ELF-1 (cell line): ENCODE results near the gene RNU6-9.
A peak's percentile ranks its signal among the peaks of the same experiment; 100 is the strongest.
"Not testable (repeated sequence)": the region's sequence is repeated elsewhere in the genome, so short reads cannot be mapped to it uniquely, and the experiment has no call there.

ENCODE experiments used
- DNase-seq: peaks from one replicate; pipeline ENCODE4 v3.0.0-alpha.2; 2016; ENCODE audit warnings: low read depth, low spot score

RNU6-9 gene

DNA sequence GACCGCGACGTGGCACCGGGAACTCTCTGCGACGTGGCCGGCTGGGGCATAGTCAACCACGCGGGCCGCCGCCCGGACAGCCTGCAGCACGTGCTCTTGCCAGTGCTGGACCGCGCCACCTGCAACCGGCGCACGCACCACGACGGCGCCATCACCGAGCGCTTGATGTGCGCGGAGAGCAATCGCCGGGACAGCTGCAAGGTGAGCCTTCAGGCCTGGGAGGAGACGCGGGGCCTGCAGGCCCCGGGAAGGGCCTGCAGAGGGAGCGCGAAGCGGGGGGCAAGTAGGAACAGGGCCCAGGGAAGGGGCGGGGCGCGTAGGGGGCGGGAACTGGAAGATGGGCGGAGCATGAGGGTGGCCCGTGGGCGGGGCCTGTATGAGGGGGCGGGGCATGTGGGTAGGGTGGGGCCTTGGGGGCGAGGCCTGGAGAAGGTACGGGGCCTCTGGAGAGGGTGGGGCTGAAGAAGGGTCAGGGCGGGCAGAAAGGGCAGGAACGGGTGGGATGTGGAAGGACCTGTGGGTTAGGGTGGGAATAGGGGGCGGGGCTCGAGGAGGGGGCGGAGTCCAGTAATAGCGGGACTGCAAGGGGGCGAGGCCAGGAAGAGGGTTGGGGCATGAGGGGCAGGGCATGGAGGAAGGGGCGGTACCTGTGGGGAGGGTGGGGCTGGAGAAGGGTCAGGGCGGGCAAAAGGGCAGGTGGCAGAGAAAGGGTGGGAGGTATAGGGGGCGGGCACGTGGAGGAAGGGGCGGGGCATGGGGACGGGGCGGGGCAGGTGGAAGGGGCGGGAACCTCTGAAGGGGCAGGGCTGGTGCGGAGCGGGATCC lies 31.3 kb upstream of the RNU6-9 start:
- peak; percentile 94 for DNase-seq

DNA sequence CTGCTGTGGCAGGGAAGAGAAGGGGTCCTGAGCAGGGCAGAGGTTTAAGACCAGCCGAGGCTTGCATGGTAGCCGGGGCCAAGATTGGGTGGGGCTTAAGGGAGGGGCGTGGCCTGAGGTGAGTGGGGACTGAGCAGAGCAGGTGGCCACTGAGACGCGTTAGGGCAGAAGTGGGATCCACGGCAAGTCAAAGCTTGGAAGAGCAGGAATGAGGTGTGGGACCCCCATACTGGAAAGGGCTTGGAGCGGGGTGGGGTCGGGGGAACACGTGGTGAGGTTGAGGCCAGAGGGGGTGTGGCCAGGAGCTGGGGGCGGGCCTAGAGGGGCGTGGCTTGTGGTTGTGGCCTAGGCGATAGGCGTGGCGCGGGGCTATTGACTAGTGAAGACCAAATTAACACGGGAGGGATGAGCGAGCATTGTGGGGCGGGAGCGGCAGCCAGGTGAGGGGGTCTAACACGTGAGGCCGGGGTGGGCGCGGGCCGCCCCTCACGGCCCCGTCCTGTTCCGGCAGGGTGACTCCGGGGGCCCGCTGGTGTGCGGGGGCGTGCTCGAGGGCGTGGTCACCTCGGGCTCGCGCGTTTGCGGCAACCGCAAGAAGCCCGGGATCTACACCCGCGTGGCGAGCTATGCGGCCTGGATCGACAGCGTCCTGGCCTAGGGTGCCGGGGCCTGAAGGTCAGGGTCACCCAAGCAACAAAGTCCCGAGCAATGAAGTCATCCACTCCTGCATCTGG lies 30.5 kb upstream of the RNU6-9 start:
- DNase-seq, result peak; percentile 85

DNA sequence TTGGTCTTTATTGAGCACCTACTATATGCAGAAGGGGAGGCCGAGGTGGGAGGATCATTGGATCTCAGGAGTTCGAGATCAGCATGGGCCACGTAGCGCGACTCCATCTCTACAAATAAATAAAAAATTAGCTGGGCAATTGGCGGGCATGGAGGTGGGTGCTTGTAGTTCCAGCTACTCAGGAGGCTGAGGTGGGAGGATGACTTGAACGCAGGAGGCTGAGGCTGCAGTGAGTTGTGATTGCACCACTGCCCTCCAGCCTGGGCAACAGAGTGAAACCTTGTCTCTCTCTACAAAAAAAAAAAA lies 30.0 kb upstream of the RNU6-9 start:
- no peak for DNase-seq

DNA sequence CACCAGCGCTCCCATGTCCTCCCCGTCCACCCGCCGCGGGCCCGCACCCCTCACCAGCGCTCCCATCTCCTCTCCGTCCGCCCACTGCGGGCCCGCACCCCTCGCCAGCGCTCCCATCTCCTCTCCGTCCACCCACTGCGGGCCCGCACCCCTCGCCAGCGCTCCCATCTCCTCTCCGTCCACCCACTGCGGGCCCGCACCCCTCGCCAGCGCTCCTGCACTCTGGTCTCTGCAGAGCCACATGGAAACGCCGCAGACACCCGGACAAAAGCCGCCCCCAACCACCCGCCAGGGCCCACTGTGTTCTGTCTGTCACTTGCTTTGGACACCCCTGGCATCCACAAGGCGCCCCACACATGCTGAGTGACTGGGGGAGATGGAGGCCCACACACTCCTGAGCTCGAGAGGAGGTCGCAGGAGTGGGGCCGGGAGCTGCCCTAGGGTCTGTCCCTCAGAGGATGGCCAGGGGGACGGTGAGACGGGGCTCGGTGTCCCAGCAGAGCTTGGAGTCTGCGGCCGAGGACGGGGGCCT lies 26.4 kb upstream of the RNU6-9 start:
- no peak for DNase-seq

DNA sequence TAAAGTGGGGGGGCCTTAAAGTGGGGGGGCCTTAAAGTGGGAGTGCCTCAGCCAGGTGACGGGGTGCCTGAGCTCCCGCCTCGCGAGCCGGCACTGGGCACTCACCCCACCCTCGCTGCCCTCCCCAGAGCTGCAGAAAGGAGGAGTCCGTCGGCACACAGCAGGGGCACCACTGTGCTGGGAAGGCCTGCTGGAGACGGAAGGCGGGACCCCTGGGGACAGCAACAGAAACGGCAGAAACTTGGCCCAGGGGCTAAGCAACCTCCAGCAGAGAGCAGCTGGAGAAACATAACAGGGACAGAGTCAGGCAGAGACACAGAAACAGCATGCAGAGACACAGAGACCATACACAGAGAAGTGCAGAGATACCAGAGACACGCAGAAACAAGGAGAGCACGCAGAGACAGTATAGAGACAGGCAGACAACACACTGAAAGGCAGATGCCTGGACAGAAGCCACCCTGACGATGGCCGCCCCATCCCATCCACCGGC lies 25.9 kb upstream of the RNU6-9 start:
- peak; percentile 74 for DNase-seq

DNA sequence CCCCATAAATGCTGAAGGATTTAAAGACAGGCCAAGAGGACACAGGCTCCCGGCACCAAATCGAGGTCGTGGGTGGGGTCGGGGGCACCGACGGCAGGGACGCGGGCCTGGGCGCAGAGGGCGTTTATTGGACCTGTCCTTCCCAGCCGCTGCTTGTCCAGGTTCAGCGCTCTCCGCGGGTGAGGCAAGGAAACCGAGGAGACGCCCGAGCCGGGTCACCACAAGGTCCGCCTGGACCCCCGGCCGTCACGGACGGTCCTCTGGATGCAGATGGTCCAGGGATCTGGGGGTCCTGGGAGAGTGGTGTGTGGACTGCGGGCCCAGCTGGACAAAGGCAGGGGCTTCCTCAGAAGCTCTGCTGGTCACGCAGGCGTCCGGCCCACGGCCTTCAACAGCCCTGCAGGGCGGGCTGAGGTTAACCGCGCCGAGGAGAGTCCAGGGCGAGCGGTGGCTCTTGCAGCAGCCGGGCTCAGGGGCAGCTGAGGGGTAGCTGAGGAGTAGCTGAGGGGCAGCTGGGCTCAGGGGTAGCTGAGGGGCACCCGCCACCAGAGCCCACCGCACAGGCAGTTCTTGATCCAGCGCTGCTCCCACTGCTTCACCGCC lies 25.3 kb upstream of the RNU6-9 start:
- no peak for DNase-seq

DNA sequence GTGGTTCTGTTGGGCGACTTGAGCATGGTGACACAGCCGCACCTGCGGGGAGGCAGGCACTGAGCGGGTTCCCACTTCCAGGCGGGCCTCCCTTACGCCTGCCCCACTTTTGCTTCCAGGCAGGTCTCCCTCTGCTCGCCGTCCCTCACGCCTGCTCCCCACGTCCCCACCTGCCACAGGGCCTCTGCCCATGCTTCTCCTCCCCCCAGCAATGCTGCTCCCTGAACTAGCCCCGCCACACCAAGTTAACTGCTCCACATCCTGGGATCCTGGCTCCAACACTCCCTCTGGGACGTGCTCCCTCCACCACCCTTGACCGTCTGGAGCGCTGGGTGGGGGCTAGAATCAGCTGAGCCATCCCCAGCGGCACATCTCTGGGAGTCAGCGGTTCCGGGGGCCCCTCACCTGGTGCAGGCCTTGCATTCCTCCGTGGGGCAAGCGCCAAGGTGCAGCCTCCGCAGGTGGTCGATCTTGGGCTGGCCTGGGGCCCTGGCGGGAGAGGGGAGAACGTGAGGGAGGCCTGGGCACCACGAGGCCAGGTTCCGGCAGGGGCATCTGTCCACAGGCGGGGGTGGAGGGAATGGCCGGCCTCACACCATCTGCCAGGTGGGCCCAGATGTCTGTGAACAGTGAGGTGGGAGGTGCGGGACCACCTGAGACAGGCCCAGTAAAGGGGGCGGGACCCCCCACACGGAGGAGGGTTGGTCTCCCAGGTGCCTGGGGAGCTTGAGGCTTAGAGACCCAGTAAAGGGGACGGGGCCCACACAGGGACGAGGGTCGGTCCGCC lies 24.6 kb upstream of the RNU6-9 start:
- no peak for DNase-seq

DNA sequence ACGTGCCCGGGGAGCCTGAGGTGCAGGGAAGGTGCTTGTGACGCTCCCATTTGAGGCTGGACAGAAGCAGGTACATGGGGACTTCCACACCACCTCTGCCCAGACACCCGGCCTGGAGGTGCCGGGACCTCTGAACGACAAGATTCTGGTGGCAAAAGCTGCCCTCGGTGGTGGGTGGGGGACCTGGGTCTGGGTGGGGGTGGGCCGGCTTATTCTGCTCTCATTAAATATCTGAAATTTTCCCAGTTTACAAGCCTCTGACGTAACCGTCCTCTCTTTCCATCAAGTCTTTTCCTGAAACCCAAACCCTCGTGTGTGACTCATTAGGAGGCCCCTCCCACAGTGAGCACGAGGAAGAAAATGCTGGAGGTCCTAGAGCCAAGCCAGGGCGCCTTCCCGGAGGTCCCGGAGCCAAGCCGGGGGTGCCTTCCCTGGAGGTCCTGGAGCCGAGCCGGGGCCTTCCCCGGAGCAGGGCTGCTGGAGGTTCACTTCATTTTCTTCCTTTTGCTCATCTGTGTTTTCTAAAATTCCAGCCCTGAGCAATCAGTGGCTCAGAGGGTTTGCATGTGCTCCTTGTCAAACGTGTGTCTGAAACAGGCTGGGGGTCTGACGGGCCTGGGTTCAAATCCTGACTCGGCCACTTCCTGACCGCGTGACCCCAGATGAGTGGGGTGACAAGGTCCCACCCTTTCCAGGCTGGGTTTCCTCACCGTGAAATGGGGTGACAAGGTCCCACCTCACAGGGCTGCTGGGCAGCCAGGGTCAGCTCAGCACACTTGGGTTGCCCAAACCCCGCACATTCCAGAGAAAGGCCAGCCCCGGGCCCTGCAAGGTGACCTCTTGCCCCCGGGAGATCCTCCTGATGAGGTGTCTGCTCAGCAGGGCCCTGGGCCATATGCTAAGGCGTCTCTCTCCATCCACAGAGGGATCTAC lies 23.8 kb upstream of the RNU6-9 start:
- DNase-seq, result peak; percentile 76

DNA sequence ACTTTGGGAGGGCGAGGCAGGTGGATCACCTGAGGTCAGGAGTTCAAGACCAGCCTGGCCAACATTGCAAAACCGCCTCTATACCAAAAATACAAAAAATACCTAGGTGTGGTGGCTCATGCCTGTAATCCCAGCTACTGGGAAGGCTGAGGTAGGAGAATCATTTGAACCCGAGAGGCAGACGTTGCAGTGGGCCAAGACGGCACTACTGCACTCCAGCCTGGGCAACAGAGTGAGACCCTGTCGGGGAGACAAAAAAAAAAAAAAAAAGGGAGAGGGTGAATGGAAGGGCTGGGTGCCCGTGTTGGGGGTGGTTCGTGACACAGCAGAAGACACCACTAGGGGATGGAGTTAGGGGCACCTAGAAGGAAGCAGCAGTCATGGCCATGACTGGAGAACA lies 23.0 kb upstream of the RNU6-9 start:
- no peak for DNase-seq

DNA sequence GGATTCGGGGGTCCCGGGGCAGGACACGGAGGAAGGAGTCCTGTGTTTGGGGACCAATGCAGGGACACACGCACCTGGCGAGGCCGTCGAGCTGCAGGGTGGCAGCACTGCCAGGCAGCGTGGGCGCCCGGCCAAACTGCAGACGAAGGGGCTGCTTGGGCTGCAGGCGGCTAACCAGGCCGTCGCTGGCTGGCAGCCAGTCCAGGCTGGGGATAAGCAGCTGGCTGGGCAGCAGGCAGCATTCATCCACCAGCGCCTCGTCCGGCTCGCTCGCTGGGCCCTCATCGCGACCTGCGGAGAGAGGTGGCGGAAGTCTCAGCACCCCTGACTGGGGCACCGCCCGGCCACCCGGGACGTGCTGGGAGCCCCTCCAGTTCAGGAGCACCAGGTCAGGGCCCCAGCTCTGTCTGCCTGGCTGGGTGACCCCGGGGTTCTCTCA lies 22.3 kb upstream of the RNU6-9 start:
- DNase-seq, result no peak

DNA sequence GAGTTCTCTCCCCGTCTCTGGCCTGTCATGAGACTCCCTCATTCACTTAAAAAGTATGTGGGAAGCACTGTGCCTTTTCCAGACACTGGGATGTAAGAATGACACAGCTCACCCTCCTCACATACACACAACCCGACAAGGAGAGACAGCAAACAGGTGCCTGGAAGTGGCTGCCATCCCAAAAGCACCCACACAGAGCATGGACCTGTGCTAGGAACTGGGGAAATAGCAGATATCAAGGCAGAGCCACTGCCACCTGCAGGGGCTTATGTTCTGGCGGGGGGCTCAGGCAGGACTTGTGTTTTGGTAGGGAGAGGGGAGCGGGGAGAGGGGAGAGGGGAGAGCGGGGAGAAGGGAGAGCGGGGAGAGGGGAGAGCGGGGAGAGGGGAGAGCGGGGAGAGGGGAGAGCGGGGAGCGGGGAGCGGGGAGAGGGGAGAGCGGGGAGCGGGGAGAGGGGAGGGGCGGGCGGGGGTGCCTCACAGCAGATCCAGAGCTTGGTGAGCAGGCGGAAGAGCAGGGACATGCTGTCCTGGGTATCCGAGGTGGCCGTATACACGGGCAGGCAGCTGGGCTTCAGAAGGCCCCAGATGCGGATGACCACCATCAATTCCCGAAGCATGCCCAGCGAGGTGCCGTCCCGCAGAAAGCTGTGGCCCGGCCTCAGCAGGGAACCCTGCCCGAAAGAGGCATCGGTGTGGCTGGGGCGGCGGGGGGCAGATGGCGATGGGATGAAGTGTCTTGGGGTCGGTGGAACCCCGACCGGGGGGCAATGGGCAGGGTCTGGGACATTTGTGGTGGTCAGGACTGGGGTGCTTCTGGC lies 21.6 kb upstream of the RNU6-9 start:
- peak; percentile 50 for DNase-seq

DNA sequence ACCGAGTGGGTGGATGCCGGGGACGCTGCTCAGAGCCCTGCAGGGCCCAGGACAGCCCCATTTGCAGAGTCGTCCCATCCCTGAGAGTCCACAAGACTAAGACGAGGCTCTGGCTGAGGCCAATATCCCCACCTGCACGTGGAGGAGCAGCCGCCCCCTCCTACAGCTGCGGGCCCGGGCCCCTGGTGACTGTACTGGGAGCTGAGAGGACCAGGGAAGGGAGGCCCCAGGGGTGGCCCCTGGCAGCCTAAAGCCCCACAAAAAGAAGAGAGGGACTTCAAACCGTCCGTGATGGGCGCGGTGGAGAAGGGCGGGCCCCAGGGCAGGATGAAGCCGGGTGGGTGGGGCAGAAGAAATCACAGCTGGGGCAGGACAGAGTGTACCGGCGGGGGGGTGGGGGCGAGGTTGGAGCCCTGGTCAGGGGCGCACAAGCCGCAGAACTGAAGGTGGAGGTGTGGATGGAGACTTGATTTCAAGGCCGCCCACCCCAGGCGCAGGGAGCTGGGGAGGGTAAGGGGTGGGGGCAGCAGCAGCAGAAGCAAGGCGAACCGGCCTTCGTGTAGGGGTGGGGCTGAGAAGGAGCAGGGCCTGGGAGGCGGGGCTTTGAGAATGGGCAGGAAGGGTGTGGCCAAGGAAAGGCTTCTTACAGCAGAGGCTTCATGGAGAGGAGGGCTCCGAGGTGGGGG lies 20.9 kb upstream of the RNU6-9 start:
- peak; percentile 94 for DNase-seq

DNA sequence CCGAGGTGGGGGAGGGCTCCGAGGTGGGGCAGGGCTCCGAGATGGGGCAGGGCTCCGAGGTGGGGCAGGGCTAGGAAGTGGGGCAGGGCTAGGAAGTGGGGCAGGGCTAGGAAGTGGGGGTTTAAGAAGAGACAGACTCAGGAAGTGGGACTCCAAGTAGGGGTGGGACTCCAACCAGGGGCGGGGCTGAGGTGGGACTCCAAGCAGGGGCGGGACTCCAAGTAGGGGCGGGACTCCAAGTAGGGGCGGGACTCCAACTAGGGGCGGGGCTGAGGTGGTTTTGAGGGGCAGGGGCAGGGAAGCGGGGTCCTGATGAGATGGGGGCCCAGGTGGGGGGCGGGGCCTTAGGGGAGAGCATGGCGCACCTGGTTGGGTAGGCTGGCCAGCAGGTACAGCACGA lies 20.2 kb upstream of the RNU6-9 start:
- DNase-seq, result no peak

DNA sequence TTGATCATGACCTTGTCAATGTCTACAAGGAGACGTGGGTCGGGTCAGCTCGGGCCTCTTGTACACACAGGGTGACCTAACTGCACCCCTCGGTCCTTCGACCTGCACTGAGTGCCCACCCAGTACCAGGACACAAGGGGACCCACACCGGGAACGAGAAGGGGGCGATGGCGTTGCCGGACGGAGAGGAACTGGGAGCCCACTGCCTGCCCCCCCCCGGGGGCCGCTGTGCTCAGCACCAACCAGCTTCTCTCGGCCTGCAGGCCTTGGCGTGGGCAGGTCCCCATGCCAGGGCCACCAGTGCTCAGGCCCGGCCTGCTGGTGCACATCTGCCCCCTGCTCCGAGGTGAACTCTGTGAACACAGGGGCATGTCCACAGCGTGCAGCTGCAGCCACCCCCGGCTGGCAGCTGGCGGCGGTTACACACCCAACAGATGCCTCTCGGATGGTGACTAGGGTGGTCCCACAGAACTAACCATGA lies 19.7 kb upstream of the RNU6-9 start:
- no peak for DNase-seq

DNA sequence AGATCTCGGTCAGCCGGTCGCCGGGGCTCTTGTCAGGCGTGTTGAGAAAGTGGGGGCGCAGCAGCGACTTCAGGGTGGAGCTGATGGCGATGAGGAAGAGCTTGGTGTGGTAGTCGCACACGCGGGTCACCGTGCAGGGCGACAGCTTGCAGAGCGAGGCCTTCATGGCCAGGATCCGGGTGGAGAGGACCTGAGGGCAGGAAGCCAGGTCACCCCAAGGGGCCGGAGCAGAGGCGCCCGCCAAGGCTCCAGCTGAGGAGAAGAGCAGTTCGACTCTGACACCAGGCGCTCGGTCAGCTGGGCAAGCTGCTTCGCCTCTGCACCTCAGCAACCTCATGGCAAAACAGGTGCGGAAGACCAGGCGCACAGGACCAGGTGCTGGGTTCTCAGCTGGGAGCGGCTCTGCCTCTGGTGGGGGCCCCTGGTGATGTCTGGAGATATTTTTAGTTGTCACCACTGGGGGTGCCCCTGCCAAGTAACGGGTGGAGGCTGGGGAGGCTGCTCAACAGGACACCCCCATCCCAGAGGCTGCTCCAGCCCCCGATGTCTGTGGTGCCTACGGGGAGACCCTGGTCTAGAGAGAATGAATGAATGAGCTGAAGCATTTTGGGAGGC lies 17.9 kb upstream of the RNU6-9 start:
- no peak for DNase-seq

DNA sequence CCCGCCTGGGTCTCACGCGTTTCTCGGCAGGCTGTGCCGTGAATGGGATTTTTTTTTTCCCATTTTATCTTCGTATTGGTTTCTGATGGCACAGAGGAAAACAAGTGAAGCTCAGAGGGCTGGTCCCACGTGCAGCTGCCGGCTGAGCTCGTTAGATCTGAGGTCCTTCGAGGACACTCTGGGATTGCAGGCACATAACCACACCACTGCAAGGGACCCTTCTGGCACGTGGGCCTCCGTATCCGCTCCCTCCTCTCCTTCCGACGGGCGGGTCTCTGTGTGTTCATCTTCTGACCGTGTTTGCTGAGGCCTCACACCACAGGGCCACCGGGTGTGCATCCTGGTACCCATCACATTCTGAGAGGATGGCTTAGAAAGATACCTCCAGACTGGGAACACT lies 17.2 kb upstream of the RNU6-9 start:
- no peak for DNase-seq

DNA sequence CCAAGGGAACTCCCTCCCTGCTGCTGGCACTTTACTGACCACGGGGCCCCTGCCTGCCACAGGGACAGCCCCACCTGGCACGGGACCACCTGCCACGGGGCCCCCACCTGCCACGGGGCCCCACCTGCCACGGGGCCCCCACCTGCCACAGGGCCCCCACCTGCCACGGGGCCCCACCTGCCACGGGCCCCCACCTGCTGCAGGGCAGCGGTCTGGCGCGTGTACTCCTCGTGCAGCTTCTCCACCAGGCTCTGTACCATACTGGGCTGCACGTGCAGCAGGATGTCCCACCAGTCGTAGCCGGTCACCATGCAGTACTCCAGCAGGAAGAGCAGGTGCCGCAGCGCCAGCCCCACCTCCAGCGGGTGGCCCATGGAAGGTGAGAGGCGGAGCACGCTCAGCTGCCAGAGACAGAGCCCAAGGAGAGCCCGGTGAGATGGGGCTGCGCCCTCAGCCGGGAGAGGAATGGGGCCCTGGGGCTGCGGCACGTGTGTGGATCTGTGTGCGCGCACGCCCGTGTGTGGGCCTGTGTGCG lies 16.4 kb upstream of the RNU6-9 start:
- no peak for DNase-seq

DNA sequence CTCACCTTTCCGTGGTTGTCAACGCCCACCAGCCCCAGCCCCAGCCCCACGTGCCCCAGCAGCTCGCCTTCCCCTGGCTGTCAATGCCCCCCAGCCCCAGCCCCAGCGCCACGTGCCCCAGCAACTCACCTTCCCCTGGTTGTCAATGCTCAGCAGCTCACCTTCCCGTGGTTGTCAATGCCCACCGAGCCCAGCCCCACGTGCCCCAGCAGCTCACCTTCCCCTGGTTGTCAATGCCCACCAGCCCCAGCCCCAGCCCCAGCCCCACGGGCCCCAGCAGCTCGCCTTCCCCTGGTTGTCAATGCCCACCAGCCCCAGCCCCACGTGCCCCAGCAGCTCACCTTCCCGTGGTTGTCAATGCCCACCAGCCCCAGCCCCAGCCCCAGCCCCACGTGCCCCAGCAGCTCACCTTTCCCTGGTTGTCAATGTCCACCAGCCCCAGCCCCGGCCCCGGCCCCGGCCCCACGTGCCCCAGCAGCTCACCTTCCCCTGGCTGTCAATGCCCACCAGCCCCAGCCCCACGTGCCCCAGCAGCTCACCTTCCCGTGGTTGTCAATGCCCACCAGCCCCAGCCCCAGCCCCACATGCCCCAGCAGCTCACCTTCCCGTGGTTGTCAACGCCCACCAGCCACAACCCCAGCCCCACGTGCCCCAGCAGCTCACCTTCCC lies 15.2 kb upstream of the RNU6-9 start:
- not testable (repeated sequence) for DNase-seq
